Activated gamma-delta T cell (primary cell): ENCODE results near the gene ABL1.

Experiments
- DNase-seq: peaks from one replicate; lab custom pipeline; 2025; lab: John Stamatoyannopoulos, UW

ABL1 gene

GRCh38 chr9:130849356-130849755 lies 14.3 kb downstream of the ABL1 start:
- DNase-seq: no peak

- DNase-seq: no peak
Measured at GRCh38 chr9:130852801-130853200, 17.7 kb downstream of the ABL1 start.

GRCh38 chr9:130854092-130854491 lies 19.0 kb downstream of the ABL1 start:
- DNase-seq: no peak

- no peak for DNase-seq
Measured at GRCh38 chr9:130854835-130855234, 19.8 kb downstream of the ABL1 start.

- DNase-seq: no peak
Measured at GRCh38 chr9:130856474-130856873, 21.4 kb downstream of the ABL1 start.

- no peak for DNase-seq
Measured at GRCh38 chr9:130857864-130858738, 23.0 kb downstream of the ABL1 start.

GRCh38 chr9:130858739-130859705 lies 24.0 kb downstream of the ABL1 start:
- DNase-seq: no peak

- DNase-seq: no peak
Measured at GRCh38 chr9:130860458-130861316, 25.6 kb downstream of the ABL1 start.

- DNase-seq: no peak
Measured at GRCh38 chr9:130861372-130862180, 26.5 kb downstream of the ABL1 start.

- DNase-seq: no peak
Measured at GRCh38 chr9:130862217-130862616, 27.2 kb downstream of the ABL1 start.

- DNase-seq: no peak
Measured at GRCh38 chr9:130862747-130863146, 27.7 kb downstream of the ABL1 start.

- DNase-seq: no peak
Measured at GRCh38 chr9:130864541-130864940, 29.5 kb downstream of the ABL1 start.

- DNase-seq: no peak
Measured at GRCh38 chr9:130865921-130866320, 30.9 kb downstream of the ABL1 start.

GRCh38 chr9:130866474-130866965 lies 31.5 kb downstream of the ABL1 start:
- DNase-seq: no peak

GRCh38 chr9:130867556-130867955 lies 32.5 kb downstream of the ABL1 start:
- DNase-seq: no peak

GRCh38 chr9:130868230-130868629 lies 33.2 kb downstream of the ABL1 start:
- DNase-seq: no peak

GRCh38 chr9:130869250-130869649 lies 34.2 kb downstream of the ABL1 start:
- DNase-seq: no peak

- DNase-seq: no peak
Measured at GRCh38 chr9:130870491-130871381, 35.7 kb downstream of the ABL1 start.

- DNase-seq: no peak
Measured at GRCh38 chr9:130871395-130872062, 36.5 kb downstream of the ABL1 start.
